Suprapubic skin (tissue), 4 donors: ENCODE data around the gene AMPD2.

ENCODE experiments used
- EP300 ChIP-seq: sonication (generic); formaldehyde crosslinking; IDR thresholded peaks from one replicate; pipeline ENCODE4 v1.6.1; 2017; ENCODE audit warnings: antibody characterized with exemption
- POLR2AphosphoS5 ChIP-seq, 3 donors: sonication (generic); formaldehyde crosslinking; IDR thresholded peaks; one replicate each; pipeline ENCODE4 v1.6.1; 2017; ENCODE audit warnings: antibody characterized with exemption in 3 of 3
- TF ChIP-seq, protein P1 (sequence below), 2 donors: fragments of 200-600 bp in 1 of 2; fragments of 450-650 bp in 1 of 2; sonication (generic) in 1 of 2; IDR thresholded peaks; one replicate each; pipeline ENCODE4 v1.5.1; 2016 to 2019; ENCODE audit warnings: antibody characterized with exemption in 2 of 2, mild to moderate bottlenecking in 1 of 2, moderate library complexity in 1 of 2

DNA sequence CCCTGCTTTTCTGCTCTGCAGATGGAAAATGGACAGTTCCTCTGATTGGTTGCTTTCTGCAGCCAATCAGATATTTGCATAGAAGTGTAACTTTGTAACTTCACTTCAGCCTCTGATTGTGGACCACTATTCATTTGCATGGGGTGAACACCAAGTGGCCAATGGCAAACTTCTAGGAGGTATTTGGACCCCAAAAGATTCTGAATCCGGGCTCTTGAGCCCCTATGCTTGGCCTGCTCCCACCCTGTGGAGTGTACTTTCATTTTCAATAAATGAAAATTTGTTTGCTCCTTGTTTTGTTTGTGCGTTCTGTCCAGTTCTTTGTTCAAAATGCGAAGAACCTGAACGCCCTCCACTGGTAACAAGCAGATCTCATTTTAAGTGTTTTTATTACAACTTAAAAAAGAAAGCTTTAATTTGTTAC, 29.9 kb downstream of the AMPD2 start:
- TF ChIP-seq, protein P1, sequence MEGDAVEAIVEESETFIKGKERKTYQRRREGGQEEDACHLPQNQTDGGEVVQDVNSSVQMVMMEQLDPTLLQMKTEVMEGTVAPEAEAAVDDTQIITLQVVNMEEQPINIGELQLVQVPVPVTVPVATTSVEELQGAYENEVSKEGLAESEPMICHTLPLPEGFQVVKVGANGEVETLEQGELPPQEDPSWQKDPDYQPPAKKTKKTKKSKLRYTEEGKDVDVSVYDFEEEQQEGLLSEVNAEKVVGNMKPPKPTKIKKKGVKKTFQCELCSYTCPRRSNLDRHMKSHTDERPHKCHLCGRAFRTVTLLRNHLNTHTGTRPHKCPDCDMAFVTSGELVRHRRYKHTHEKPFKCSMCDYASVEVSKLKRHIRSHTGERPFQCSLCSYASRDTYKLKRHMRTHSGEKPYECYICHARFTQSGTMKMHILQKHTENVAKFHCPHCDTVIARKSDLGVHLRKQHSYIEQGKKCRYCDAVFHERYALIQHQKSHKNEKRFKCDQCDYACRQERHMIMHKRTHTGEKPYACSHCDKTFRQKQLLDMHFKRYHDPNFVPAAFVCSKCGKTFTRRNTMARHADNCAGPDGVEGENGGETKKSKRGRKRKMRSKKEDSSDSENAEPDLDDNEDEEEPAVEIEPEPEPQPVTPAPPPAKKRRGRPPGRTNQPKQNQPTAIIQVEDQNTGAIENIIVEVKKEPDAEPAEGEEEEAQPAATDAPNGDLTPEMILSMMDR (IDR thresholded peaks at IDR 0.05) = no peak
- TF ChIP-seq POLR2AphosphoS5 (IDR thresholded peaks at IDR 0.05) (no peak), EP300 (no peak)
